ENCODE measurements around the gene GJA9.

Gene GJA9

DNA sequence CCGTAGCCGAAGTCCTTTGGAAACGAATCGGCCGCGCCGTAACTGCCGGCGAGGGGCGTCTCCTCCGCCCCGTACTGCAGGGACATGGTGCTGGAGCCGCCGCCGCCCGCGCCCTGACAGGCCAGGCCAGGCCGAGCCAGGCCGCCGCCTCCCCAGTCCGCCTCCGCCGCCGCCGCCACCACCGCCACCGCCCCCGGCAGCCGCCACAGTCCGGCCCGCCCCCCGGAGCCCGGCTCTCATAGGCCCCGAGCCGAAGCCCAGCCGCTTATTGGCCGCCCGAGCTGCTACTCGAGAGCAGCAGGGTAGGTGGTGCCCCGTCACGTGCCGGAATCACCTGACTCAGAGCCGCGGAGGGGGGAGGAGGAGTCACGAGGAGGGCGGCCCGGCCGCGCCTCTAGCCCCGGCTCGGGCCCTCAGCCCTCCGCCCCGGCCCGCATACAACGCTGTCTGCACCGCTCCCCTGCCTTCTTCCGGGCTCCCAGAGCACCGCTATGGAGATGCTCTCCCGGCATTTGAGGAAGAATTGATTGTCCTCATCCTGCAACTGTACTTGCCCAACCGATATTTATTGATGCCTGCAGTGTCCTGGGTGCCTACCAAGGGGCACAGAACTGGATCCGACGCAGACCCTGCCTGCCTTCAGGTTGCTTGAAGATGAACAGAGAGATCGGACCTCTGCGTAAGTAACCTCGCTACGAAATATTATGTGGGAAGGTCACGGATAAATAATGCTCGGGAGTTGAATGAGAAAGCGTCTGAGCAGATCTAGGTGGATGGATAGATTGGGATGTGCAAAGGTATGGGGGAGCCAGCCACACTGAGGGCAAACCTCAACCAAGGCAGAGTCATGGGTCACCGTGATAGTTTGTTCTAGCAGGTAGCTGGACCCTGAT is 21.6 kb downstream of the GJA9 start, which contains the start of gene RRAGC:
Gene RRAGC, minus strand, starts transcription at position 212 of the 893 bp plus-strand sequence. Its CDS starts 126 bp downstream, at position 86.
- Histone ChIP-seq H3K27ac (ENCODE audit: low read length) (peak within 1 kb of the TSS; percentile 88), H3K36me3 (ENCODE audit: insufficient read depth, low read length) (peaks cover 46% of the 10 kb centered on the region), H3K9ac (ENCODE audit: low read depth, low read length) (peak within 1 kb of the TSS; percentile 74), H3K79me2 (ENCODE audit: insufficient read depth, low read length) (peaks cover 66% of the 10 kb centered on the region), H3K4me2 (ENCODE audit: insufficient read depth, low read length) (peak within 1 kb of the TSS; percentile 93), H3K27me3 (ENCODE audit: insufficient read depth, low read length, poor library complexity) (no peaks in the 10 kb centered on the region), H2AFZ (ENCODE audit: low read depth, low read length) (peak within 1 kb of the TSS; percentile 100), H4K20me1 (ENCODE audit: insufficient read depth, low read length) (peaks cover 15% of the 10 kb centered on the region; the same call in 1 of the 2 replicates), H3K4me3 (ENCODE audit: low read depth in 1 of 2, low read length in 2 of 2) (peak within 1 kb of the TSS; percentile 90), H3K9me3 (ENCODE audit: insufficient read depth, low read length, severe bottlenecking) (no peaks in the 10 kb centered on the region), H3K4me1 (ENCODE audit: insufficient read depth, low read length) (peaks cover 58% of the 10 kb centered on the region)
- no peak for TF ChIP-seq EZH2 (IDR thresholded peaks at IDR 0.05; ENCODE audit: borderline replicate concordance, low read depth, low read length, severe bottlenecking)
- ATAC-seq (ENCODE audit: insufficient read depth, low read depth) (peak; percentile 99), DNase-seq (peak; percentile 99)

DNA sequence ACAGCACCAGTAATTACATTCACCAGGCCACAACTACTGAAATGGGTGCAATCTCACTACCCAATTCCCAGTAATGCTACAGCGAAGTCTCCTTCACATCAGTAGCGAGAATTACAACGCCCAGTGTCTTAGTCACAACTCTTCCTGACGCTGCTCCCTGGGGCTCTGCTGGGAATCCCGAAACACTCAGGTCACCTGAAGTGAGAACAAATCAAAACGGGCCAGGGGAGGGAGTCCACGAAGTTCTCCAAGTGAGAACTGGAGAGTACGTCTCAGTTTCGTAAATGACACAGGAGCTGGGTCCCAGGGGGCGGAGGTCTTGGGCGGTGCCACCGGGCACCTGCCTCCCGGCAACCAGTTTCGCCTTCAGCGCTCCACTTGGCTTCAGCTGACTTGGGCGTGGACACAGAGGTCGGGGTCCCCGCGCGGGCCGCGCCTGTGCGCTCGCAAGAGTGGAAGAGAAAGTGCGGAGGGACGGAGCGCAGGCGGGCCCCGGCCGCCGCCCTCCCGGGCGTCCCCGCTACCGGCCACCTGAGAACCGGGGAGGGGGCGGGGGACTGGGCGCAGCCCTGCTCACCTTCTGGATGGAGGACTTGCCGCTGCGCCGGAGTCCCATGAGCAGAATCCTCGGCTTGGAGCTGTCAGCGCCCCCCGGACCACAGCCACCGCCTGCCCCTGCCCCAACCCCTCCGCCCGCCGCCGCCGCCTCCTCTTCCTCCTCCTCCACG is 22.4 kb downstream of the GJA9 start:
- Histone ChIP-seq H3K4me1 (ENCODE audit: insufficient read depth, low read length) (peaks cover 56% of the 10 kb centered on the region), H3K27ac (ENCODE audit: low read length) (peak overlapping the region; percentile 5), H3K27me3 (ENCODE audit: insufficient read depth, low read length, poor library complexity) (no peaks in the 10 kb centered on the region), H2AFZ (ENCODE audit: low read depth, low read length) (peak overlapping the region; percentile 71), H3K36me3 (ENCODE audit: insufficient read depth, low read length) (peaks cover 41% of the 10 kb centered on the region), H3K79me2 (ENCODE audit: insufficient read depth, low read length) (peaks cover 64% of the 10 kb centered on the region), H3K4me2 (ENCODE audit: insufficient read depth, low read length) (peak overlapping the region; percentile 73), H3K9ac (ENCODE audit: low read depth, low read length) (peak overlapping the region; percentile 74), H3K9me3 (ENCODE audit: insufficient read depth, low read length, severe bottlenecking) (no peaks in the 10 kb centered on the region), H3K4me3 (ENCODE audit: low read depth in 1 of 2, low read length in 2 of 2) (peak overlapping the region; percentile 90; a peak in 3 of 4 replicates), H4K20me1 (ENCODE audit: insufficient read depth, low read length) (peaks cover 15% of the 10 kb centered on the region; the same call in 1 of the 2 replicates)
- peak; percentile 22 for ATAC-seq (ENCODE audit: insufficient read depth, low read depth)
- DNase-seq: peak; percentile 43
- TF ChIP-seq EZH2 (IDR thresholded peaks at IDR 0.05; ENCODE audit: borderline replicate concordance, low read depth, low read length, severe bottlenecking): no peak
- TF ChIP-seq CTCF (IDR thresholded peaks at IDR 0.05; ENCODE audit: borderline replicate concordance, extremely low read depth, low read length, poor library complexity, severe bottlenecking): no peak

DNA sequence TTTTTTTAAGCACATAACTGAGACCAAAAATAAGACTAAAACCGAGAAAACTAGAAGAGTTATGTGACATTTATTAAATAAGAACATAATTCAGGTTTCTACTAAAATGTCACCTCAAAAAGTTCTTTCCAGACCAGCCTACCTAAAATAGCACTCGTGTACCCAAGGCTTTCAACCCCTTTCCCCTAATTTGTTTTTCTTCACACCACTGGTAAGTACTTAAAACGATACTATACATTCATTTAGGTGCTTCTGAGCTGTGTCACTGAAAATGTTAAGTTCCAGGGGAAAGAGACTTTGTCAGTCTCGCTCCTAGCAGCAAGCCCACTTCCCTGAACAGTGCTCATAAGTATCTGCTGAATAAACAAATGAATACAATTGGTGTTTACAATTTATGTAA is 28.6 kb downstream of the GJA9 start:
- ATAC-seq (ENCODE audit: insufficient read depth, low read depth): no peak

More for the DNA sequence above, 28.6 kb downstream of the GJA9 start:
- H3K27ac ChIP-seq (ENCODE audit: low read length): no peak overlapping the region
- H3K36me3 ChIP-seq (ENCODE audit: insufficient read depth, low read length): peaks cover 60% of the 10 kb centered on the region
- no peaks in the 10 kb centered on the region for H3K9me3 ChIP-seq (ENCODE audit: insufficient read depth, low read length, severe bottlenecking)
- H4K20me1 ChIP-seq (ENCODE audit: insufficient read depth, low read length): peaks cover 4% of the 10 kb centered on the region; the same call in 1 of the 2 replicates
- no peak overlapping the region for H3K9ac ChIP-seq (ENCODE audit: low read depth, low read length)
- H3K4me3 ChIP-seq (ENCODE audit: low read depth in 1 of 2, low read length in 2 of 2): no peak overlapping the region
- no peak overlapping the region for H2AFZ ChIP-seq (ENCODE audit: low read depth, low read length)
- TF ChIP-seq CTCF (IDR thresholded peaks at IDR 0.05; ENCODE audit: borderline replicate concordance, extremely low read depth, low read length, poor library complexity, severe bottlenecking): no peak
- no peak for TF ChIP-seq EZH2 (IDR thresholded peaks at IDR 0.05; ENCODE audit: borderline replicate concordance, low read depth, low read length, severe bottlenecking)
- DNase-seq: no peak
- H3K4me1 ChIP-seq (ENCODE audit: insufficient read depth, low read length): peaks cover 11% of the 10 kb centered on the region
- H3K79me2 ChIP-seq (ENCODE audit: insufficient read depth, low read length): peaks cover 18% of the 10 kb centered on the region
- H3K27me3 ChIP-seq (ENCODE audit: insufficient read depth, low read length, poor library complexity): no peaks in the 10 kb centered on the region
- no peak overlapping the region for H3K4me2 ChIP-seq (ENCODE audit: insufficient read depth, low read length)
